Fibroblast of pulmonary artery (primary cell): Measurements from ENCODE around the gene PPP1R13B.

Source experiments
- DNase-seq: peaks from one replicate; pipeline ENCODE4 v3.0.0-alpha.2; 2010; ENCODE audit warnings: low read depth
- H3K4me3 ChIP-seq: replicated peaks from 2 replicates; pipeline ENCODE4 v1.5.1; 2011; ENCODE audit warnings: low read depth, mild to moderate bottlenecking, control low read depth, low read length, moderate library complexity
- CTCF ChIP-seq: IDR thresholded peaks from 2 replicates; pipeline ENCODE4 v1.5.1; 2011; ENCODE audit warnings: mild to moderate bottlenecking, control low read depth, low read length, inconsistent platforms; ENCODE audit errors: missing control alignments

PPP1R13B gene

GRCh38 chr14:103725001-103725682 lies 122.2 kb downstream of the PPP1R13B start:
- H3K4me3 ChIP-seq, result no peak overlapping the region
- DNase-seq, result no peak
- TF ChIP-seq CTCF, result no peak

GRCh38 chr14:103724116-103724515 lies 123.3 kb downstream of the PPP1R13B start:
- DNase-seq, result peak; percentile 81
- TF ChIP-seq CTCF, result peak; percentile 15
- no peak overlapping the region for H3K4me3 ChIP-seq

- no peak for DNase-seq
- no peak overlapping the region for H3K4me3 ChIP-seq
- TF ChIP-seq CTCF, result no peak
Observed at GRCh38 chr14:103723748-103724081, 123.7 kb downstream of the PPP1R13B start.

- no peak for TF ChIP-seq CTCF
- peak; percentile 16 for DNase-seq
- H3K4me3 ChIP-seq, result no peak overlapping the region
Observed at GRCh38 chr14:103721334-103722120, 125.8 kb downstream of the PPP1R13B start.

- no peak for DNase-seq
- no peak for TF ChIP-seq CTCF
- H3K4me3 ChIP-seq, result no peak overlapping the region
Observed at GRCh38 chr14:103719751-103720150, 127.6 kb downstream of the PPP1R13B start.

- peak; percentile 49 for DNase-seq
- H3K4me3 ChIP-seq, result no peak overlapping the region
- no peak for TF ChIP-seq CTCF
Observed at GRCh38 chr14:103718572-103718971, 128.8 kb downstream of the PPP1R13B start.
